Testis (tissue), 3 donors: ENCODE results near the gene TDG. TPM values are rescaled to one million over a fixed set of nuclear protein-coding genes. Genes with fewer than 3 reads are reported as not detected.

Experiments used
- polyA plus RNA-seq: library from polyadenylated mRNA; stranded (reverse); fragments of 350-450 nt; fragmentation: Illumina TruSeq; extraction: RNeasy Lipid Tissue Mini Kit (QIAGEN cat#74804); gene quantifications from one replicate; pipeline ENCODE4 v1.2.3, GENCODE V29; 2014; ENCODE audit warnings: low read depth, low replicate concordance; ENCODE audit not compliant: insufficient read depth
- total RNA-seq, 2 donors: library from RNA; depleted of rRNA; stranded (reverse); fragments of >200 nt; gene quantifications; one replicate each; pipeline ENCODE4 v1.2.3, GENCODE V29; 2016

The TDG gene
- total and polyA plus RNA-seq, 3 donors from 2014 or later, result 11.3 to 16.5 (median 16.0) TPM

Other genes starting within 250 kb of the TDG start
- gene NT5DC3, start 124.6 kb upstream of the TDG start, total RNA-seq, result 10 to 100 TPM; 16.1 to 25.4 TPM
- 5.7 TPM for gene NT5DC3, start 124.6 kb upstream of the TDG start, polyA plus RNA-seq
- gene HSP90B1, start 35.5 kb upstream of the TDG start, total RNA-seq, result 100 to 1,000 TPM; 257 to 259 TPM
- gene HSP90B1, start 35.5 kb upstream of the TDG start, polyA plus RNA-seq, result 265 TPM
- gene GLT8D2, start 84.3 kb downstream of the TDG start, total RNA-seq, result 1 to 10 TPM; 5.7 to 8.1 TPM
- gene GLT8D2, start 84.3 kb downstream of the TDG start, polyA plus RNA-seq, result 17.3 TPM
- gene HCFC2, start 98.7 kb downstream of the TDG start, total RNA-seq, result 10 to 100 TPM; 36.2 to 57.9 TPM
- gene HCFC2, start 98.7 kb downstream of the TDG start, polyA plus RNA-seq, result 95.2 TPM
- 10 to 100 TPM; 33.8 to 36.1 TPM for gene NFYB, start 172.3 kb downstream of the TDG start, total RNA-seq
- gene NFYB, start 172.3 kb downstream of the TDG start, polyA plus RNA-seq, result 53.1 TPM
- 100 to 1,000 TPM in 1 of 2 donors, 10 to 100 TPM in 1; 96.2 to 110 TPM for gene TXNRD1, start 249.9 kb downstream of the TDG start, total RNA-seq
- gene TXNRD1, start 249.9 kb downstream of the TDG start, polyA plus RNA-seq, result 67.8 TPM